ENCODE data around the gene SEMA3B. TPM values are rescaled to one million over a fixed set of nuclear protein-coding genes. Genes with fewer than 3 reads are reported as not detected.
A peak's percentile ranks its signal among the peaks of the same experiment; 100 is the strongest.

Gene SEMA3B
- total RNA-seq, 4 donors from 2014 or later, result 0.70 to 8.2 (median 2.4) TPM

DNA sequence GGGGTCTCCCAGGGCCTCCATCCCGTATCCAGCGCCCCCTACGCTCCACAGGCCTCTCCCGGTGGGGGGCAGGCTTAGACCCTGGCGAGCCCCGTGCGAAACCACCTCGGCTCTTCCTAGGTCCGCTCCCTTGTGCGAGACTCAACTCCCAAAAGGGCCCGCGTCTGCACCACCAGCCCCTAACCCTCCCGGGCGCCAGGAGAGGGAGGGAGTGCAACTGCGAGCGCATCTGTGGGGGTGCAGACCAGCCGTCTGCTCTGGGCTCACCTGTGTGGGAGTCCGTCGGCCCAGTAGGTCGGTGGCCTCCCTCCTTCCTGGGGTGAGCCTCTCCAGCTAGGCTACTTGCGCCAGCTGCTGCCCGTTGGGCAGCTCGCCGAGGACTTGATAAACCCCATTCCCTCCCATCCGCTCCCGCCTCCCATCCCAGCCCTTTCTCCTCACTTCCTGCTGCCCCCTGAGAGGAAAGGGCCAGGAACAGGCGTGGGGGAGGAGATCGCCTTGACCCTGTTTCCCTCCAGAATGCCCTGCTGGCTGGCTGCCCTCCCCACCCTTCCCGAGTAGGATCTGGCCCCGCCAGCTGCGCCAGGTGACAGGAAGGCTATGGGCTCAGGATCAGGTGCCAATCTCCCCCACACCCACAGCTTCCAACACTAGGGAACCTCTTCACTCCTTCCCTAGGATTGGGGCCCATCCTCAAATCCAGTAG is 53.6 kb downstream of the SEMA3B start, which contains the start of gene HYAL2:
HYAL2 (minus strand) TSS at position 360 of the 706 bp plus-strand sequence. CDS start 2,256 bp downstream, outside the sequence.
- no peak for DNase-seq
- Histone ChIP-seq H3K4me1 (peaks cover 61 to 93% (median 62%) of the 10 kb centered on the region in 3 donors), H3K36me3 (peaks cover 0 to 46% (median 8%) of the 10 kb centered on the region in 3 donors), H3K27ac (peak within 1 kb of the TSS; percentile 90 to 98 (median 96)), H3K9me3 (no peaks in the 10 kb centered on the region), H3K27me3 (no peaks in the 10 kb centered on the region), H3K4me3 (peak within 1 kb of the TSS; percentile 71 to 98 (median 82))
- intact Hi-C loops (cut with DNase I), result loop anchor here (10.0 kb wide), 1 partner anchor 48 kb away; the partner anchor contains the start of gene LSMEM2
- no peak for TF ChIP-seq CTCF (IDR thresholded peaks at IDR 0.05)
- peak in 2 of 4 donors; percentile 5 to 10 for TF ChIP-seq POLR2A (IDR thresholded peaks at IDR 0.05)
- 44 to 50% methylated on average over 6 to 8 of the region's 31 CpGs for WGBS, 2 donors

GRCh38 chr3:50323092-50323600 is 54.2 kb downstream of the SEMA3B start:
- 29 to 60% methylated on average over 4 of the region's 4 CpGs for WGBS, 2 donors
- Histone ChIP-seq H3K27ac (peak overlapping the region; percentile 90 to 98 (median 96)), H3K9me3 (no peaks in the 10 kb centered on the region), H3K4me3 (peak overlapping the region in 1 of 4 donors; percentile 98), H3K4me1 (peaks cover 56 to 91% (median 57%) of the 10 kb centered on the region in 3 donors), H3K27me3 (no peaks in the 10 kb centered on the region), H3K36me3 (peaks cover 0 to 40% (median 2%) of the 10 kb centered on the region in 3 donors)
- intact Hi-C loops (cut with DNase I), result loop anchor here (10.0 kb wide), 1 partner anchor 48 kb away; the partner anchor contains the start of gene LSMEM2
- TF ChIP-seq POLR2A (IDR thresholded peaks at IDR 0.05) (no peak), CTCF (IDR thresholded peaks at IDR 0.05) (no peak)
- DNase-seq, result no peak

DNA sequence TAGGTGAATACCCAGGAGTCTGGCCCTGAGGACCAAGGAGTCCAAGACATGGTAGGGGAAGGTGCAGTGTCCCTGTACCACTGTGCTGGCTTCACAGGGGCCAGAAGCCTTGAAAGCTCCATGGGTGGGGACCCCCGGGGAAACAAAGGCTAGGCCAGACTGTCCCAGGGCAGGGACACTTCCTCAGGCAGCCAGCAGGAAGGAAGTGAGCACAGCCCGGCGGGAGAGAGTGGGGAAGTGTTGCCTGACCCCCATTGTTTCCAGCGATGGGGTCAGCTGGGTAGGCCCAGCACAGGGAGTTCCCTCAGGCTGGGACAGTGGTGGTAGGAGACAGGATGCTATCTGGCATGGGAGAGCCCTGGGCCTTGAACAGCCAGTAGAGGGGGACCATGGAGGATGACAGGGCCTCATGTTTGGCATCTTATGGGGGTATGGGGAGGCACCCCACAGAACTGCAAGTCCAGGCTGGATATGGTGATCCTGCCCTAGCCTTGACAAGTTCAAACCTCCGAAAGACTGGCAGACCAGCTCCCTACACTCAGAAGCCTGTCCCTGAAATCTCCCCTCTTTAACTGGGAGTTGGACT is 54.8 kb downstream of the SEMA3B start:
- WGBS, 2 donors, result 43 to 52% methylated on average over 1 to 3 of the region's 5 CpGs
- intact Hi-C loops (cut with DNase I), result loop anchor here (10.0 kb wide), 1 partner anchor 49 kb away; the partner anchor contains the start of gene LSMEM2
- no peak for DNase-seq
- peak overlapping the region in 1 of 4 donors; percentile 23 for H3K4me3 ChIP-seq
- H3K27ac ChIP-seq, result peak overlapping the region; percentile 90 to 98 (median 96)
- peaks cover 54 to 91% (median 56%) of the 10 kb centered on the region in 3 donors for H3K4me1 ChIP-seq
- H3K9me3 ChIP-seq, result no peaks in the 10 kb centered on the region
- peaks cover 0 to 34% (median 0%) of the 10 kb centered on the region in 3 donors for H3K36me3 ChIP-seq
- H3K27me3 ChIP-seq, result no peaks in the 10 kb centered on the region
- TF ChIP-seq CTCF (IDR thresholded peaks at IDR 0.05) (peak in 2 of 6 experiments; percentile 20 to 24), POLR2A (IDR thresholded peaks at IDR 0.05) (no peak)

DNA sequence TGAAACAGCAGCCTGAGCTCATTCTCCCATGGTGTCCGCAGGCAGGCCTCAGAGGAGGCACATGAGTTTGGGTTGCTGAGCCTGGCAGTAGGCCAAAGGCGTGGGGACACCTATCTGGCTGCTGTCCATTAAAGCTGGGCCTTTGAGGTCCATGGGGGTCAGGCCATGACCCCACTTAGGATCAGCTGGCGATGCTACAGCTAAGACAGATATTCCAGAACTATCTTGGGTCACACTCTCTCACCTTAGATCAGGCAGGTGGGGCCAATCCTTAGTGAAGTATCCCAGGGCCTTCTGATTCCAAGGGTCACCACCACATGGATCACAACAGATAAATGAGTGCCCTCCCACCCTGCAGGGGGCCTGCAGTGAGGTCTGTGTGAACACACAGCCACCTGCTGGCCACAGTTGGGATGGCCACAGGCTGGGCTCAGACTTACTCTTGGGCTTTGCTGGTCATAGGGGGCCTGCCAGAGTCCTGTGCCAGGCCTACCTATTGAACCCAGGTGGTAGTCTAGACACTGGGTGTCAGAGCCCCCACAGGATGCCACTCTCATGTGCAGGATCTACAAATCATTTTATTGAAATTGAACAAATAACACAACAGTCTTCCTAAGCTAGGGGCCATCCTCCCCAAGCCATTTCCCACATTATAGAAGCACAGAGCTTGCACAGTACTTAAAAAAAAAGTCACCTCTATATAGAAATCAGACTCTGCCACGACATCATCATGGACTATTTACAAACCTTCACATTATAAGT is 55.6 kb downstream of the SEMA3B start:
- DNase-seq, result no peak
- Histone ChIP-seq H3K27ac (peak overlapping the region; percentile 90 to 98 (median 96)), H3K4me3 (peak overlapping the region in 1 of 4 donors; percentile 23), H3K9me3 (no peaks in the 10 kb centered on the region), H3K36me3 (peaks cover 0 to 31% (median 2%) of the 10 kb centered on the region in 3 donors), H3K4me1 (peaks cover 50 to 89% (median 51%) of the 10 kb centered on the region in 3 donors), H3K27me3 (no peaks in the 10 kb centered on the region)
- peak; percentile 47 to 88 (median 82) for TF ChIP-seq CTCF (IDR thresholded peaks at IDR 0.05)
- TF ChIP-seq POLR2A (IDR thresholded peaks at IDR 0.05), result no peak
- WGBS, 2 donors, result 43 to 51% methylated on average over 3 to 4 of the region's 4 CpGs
- intact Hi-C loops (cut with DNase I), result loop anchor here (10.0 kb wide), 1 partner anchor 50 kb away; the partner anchor contains the start of gene LSMEM2
